Liver (tissue), 9 donors: Measurements from ENCODE around the gene SH3RF3. TPM values are rescaled to one million over a fixed set of nuclear protein-coding genes. Genes with fewer than 3 reads are reported as not detected.

Source experiments
- DNase-seq: peaks from one replicate; pipeline ENCODE4 v3.0.0-alpha.2; 2017; ENCODE audit warnings: low spot score
- H3K27ac ChIP-seq, 2 donors: one replicate each; pipeline ENCODE4 v1.7.0; 2013; ENCODE audit warnings: inconsistent platforms in 2 of 2, low read length in 2 of 2, control low read depth in 1 of 2, low read depth in 1 of 2, mild to moderate bottlenecking in 1 of 2
- H3K27me3 ChIP-seq, 4 donors: one replicate each; pipeline versions ENCODE4 v1.6.1 to v1.7.0; 2013; ENCODE audit warnings: low read length in 3 of 4, inconsistent platforms in 1 of 4, mild to moderate bottlenecking in 1 of 4, moderate library complexity in 1 of 4; ENCODE audit not compliant: control insufficient read depth in 4 of 4, insufficient read depth in 4 of 4
- H3K36me3 ChIP-seq, 4 donors: one replicate each; pipeline versions ENCODE4 v1.6.1 to v1.7.0; 2013; ENCODE audit warnings: low read length in 3 of 4, mild to moderate bottlenecking in 3 of 4, low read depth in 1 of 4, moderate library complexity in 1 of 4; ENCODE audit not compliant: control insufficient read depth in 4 of 4, insufficient read depth in 3 of 4
- H3K4me1 ChIP-seq, 4 donors: one replicate each; pipeline versions ENCODE4 v1.6.1 to v1.7.0; 2013; ENCODE audit warnings: low read length in 3 of 4, mild to moderate bottlenecking in 3 of 4, moderate library complexity in 1 of 4; ENCODE audit not compliant: control insufficient read depth in 4 of 4, insufficient read depth in 4 of 4
- H3K4me3 ChIP-seq, 3 donors: one replicate each; pipeline versions ENCODE4 v1.6.1 to v1.7.0; 2013; ENCODE audit warnings: low read length in 3 of 3, control low read depth in 1 of 3, low read depth in 1 of 3, mild to moderate bottlenecking in 1 of 3
- H3K9ac ChIP-seq, 2 donors: one replicate each; pipeline ENCODE4 v1.7.0; 2013; ENCODE audit warnings: low read length in 2 of 2, mild to moderate bottlenecking in 2 of 2, moderate library complexity in 2 of 2, control low read depth in 1 of 2, low read depth in 1 of 2
- H3K9me3 ChIP-seq, 4 donors: one replicate each; pipeline versions ENCODE4 v1.6.1 to v1.7.0; 2013; ENCODE audit warnings: low read length in 3 of 4; ENCODE audit not compliant: control insufficient read depth in 4 of 4
- FOXA1 ChIP-seq: IDR thresholded peaks from 2 replicates; pipeline ENCODE4 v1.6.1; 2016; ENCODE audit warnings: antibody characterized with exemption
- FOXA2 ChIP-seq: IDR thresholded peaks from 2 replicates; pipeline ENCODE4 v1.6.1; 2016; ENCODE audit warnings: antibody characterized with exemption
- GABPA ChIP-seq, 2 donors: IDR thresholded peaks in 1 of 2; conservative IDR thresholded peaks in 1 of 2; 2 replicates each; pipeline ENCODE4 v1.6.1; 2016; ENCODE audit warnings: antibody characterized with exemption in 2 of 2, mild to moderate bottlenecking in 1 of 2, moderate library complexity in 1 of 2
- HNF4A ChIP-seq, 2 donors: conservative IDR thresholded peaks; 2 replicates each; pipeline ENCODE4 v1.6.1; 2016; ENCODE audit warnings: antibody characterized with exemption in 2 of 2, mild to moderate bottlenecking in 2 of 2
- HNF4G ChIP-seq: IDR thresholded peaks from 2 replicates; pipeline ENCODE4 v1.6.1; 2016; ENCODE audit warnings: antibody characterized with exemption
- JUND ChIP-seq, 2 donors: IDR thresholded peaks; 2 replicates each; pipeline ENCODE4 v1.6.1; 2016; ENCODE audit warnings: antibody characterized with exemption in 2 of 2
- NR2F2 ChIP-seq: IDR thresholded peaks from 2 replicates; pipeline ENCODE4 v1.6.1; 2016; ENCODE audit warnings: antibody characterized with exemption
- RAD21 ChIP-seq, 2 donors: IDR thresholded peaks; 2 replicates each; pipeline ENCODE4 v1.6.1; 2016; ENCODE audit warnings: antibody characterized with exemption in 2 of 2, mild to moderate bottlenecking in 2 of 2
- RXRA ChIP-seq, 2 donors: IDR thresholded peaks; 2 replicates each; pipeline ENCODE4 v1.6.1; 2017 to 2018; ENCODE audit warnings: antibody characterized with exemption in 2 of 2, mild to moderate bottlenecking in 1 of 2
- SP1 ChIP-seq: IDR thresholded peaks from 2 replicates; pipeline ENCODE4 v1.6.1; 2018; ENCODE audit warnings: antibody characterized with exemption, mild to moderate bottlenecking
- TAF1 ChIP-seq: conservative IDR thresholded peaks from 2 replicates; pipeline ENCODE4 v1.6.1; 2016; ENCODE audit warnings: antibody characterized with exemption, mild to moderate bottlenecking
- YY1 ChIP-seq: IDR thresholded peaks from 2 replicates; pipeline ENCODE4 v1.6.1; 2016; ENCODE audit warnings: antibody characterized with exemption, mild to moderate bottlenecking
- WGBS: extraction: QIAGEN DNeasy Blood & Tissue Kit; methylation state at CpG from one replicate; pipeline ENCODE4 v1.1.7; 2013; 5-methylcytosine and 5-hydroxymethylcytosine counted together
- polyA plus RNA-seq, 2 donors: library from polyadenylated mRNA; stranded (reverse) in 1 of 2; unstranded in 1 of 2; fragments of 200-250 nt in 1 of 2; fragments of >200 nt in 1 of 2; fragmentation: Nextera tagmentation in 1 of 2; extraction: Ambion mirVana in 1 of 2; gene quantifications; one replicate each; pipeline versions ENCODE4 v1.2.1 to v1.2.3, GENCODE V29; 2013 to 2015
- total RNA-seq, 2 donors: library from RNA; depleted of rRNA; stranded (reverse); fragments of >200 nt; gene quantifications; one replicate each; pipeline ENCODE4 v1.2.3, GENCODE V29; 2014
- TF ChIP-seq, protein P1 (sequence below): IDR thresholded peaks from 2 replicates; pipeline ENCODE4 v1.6.1; 2016; ENCODE audit warnings: antibody characterized with exemption, mild to moderate bottlenecking
- TF ChIP-seq, protein P2 (sequence below): IDR thresholded peaks from 2 replicates; pipeline ENCODE4 v1.6.1; 2016; ENCODE audit warnings: antibody characterized with exemption
- TF ChIP-seq, protein P3 (sequence below): IDR thresholded peaks from 2 replicates; pipeline ENCODE4 v1.6.1; 2016; ENCODE audit warnings: antibody characterized with exemption
- TF ChIP-seq, protein P4 (sequence below): IDR thresholded peaks from 2 replicates; pipeline ENCODE4 v1.6.1; 2016; ENCODE audit warnings: antibody characterized with exemption
- TF ChIP-seq, protein P5 (sequence below): fragments of 150-350 bp; IDR thresholded peaks from 2 replicates; pipeline ENCODE4 v1.5.1; 2017; ENCODE audit warnings: improper control_type of control experiment, low read depth, low read length; ENCODE audit not compliant: missing input control
- donor health status: healthy.
- donor health status: healthy.
- donor health status: healthy.
- donor health status: healthy.
- donor health status: healthy.

The SH3RF3 gene
- total and polyA plus RNA-seq, 4 donors, result 0.11 to 1.0 (median 0.54) TPM

DNA sequence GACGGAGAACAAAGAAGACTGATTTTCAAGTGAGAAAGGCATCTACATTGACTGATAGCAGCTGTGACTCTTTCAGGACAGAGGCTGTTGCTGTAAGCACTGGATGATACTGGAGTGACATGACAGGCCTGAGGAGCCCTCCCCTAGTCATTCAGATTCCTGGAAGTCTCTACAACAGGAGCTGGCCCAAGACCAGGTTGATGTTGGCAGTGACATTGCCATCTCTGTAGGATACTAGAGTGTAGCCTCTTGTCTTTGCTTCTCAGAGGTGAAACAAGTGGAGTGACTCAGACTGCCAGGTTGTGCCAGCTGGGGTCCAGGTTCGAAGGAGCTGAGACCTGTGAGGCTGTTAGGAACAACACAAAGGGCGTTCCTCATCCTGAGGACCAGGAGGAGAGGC lies 44.7 kb upstream of the SH3RF3 start:
- Histone ChIP-seq H3K4me1 (no peaks in the 10 kb centered on the region), H3K9ac (no peak overlapping the region), H3K27me3 (no peaks in the 10 kb centered on the region), H3K4me3 (no peak overlapping the region), H3K27ac (no peak overlapping the region), H3K36me3 (no peaks in the 10 kb centered on the region), H3K9me3 (no peaks in the 10 kb centered on the region)
- TF ChIP-seq, protein P1, sequence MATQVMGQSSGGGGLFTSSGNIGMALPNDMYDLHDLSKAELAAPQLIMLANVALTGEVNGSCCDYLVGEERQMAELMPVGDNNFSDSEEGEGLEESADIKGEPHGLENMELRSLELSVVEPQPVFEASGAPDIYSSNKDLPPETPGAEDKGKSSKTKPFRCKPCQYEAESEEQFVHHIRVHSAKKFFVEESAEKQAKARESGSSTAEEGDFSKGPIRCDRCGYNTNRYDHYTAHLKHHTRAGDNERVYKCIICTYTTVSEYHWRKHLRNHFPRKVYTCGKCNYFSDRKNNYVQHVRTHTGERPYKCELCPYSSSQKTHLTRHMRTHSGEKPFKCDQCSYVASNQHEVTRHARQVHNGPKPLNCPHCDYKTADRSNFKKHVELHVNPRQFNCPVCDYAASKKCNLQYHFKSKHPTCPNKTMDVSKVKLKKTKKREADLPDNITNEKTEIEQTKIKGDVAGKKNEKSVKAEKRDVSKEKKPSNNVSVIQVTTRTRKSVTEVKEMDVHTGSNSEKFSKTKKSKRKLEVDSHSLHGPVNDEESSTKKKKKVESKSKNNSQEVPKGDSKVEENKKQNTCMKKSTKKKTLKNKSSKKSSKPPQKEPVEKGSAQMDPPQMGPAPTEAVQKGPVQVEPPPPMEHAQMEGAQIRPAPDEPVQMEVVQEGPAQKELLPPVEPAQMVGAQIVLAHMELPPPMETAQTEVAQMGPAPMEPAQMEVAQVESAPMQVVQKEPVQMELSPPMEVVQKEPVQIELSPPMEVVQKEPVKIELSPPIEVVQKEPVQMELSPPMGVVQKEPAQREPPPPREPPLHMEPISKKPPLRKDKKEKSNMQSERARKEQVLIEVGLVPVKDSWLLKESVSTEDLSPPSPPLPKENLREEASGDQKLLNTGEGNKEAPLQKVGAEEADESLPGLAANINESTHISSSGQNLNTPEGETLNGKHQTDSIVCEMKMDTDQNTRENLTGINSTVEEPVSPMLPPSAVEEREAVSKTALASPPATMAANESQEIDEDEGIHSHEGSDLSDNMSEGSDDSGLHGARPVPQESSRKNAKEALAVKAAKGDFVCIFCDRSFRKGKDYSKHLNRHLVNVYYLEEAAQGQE, result no peak
- TF ChIP-seq HNF4G (no peak), SP1 (no peak), HNF4A (conservative IDR thresholded peaks at IDR 0.05) (no peak), TAF1 (no peak), NR2F2 (no peak), RAD21 (IDR thresholded peaks at IDR 0.05) (no peak), JUND (IDR thresholded peaks at IDR 0.05) (no peak), YY1 (no peak), FOXA2 (no peak)
- TF ChIP-seq, protein P2, sequence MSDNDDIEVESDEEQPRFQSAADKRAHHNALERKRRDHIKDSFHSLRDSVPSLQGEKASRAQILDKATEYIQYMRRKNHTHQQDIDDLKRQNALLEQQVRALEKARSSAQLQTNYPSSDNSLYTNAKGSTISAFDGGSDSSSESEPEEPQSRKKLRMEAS, result no peak
- TF ChIP-seq, protein P3, sequence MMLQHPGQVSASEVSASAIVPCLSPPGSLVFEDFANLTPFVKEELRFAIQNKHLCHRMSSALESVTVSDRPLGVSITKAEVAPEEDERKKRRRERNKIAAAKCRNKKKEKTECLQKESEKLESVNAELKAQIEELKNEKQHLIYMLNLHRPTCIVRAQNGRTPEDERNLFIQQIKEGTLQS, result no peak
- TF ChIP-seq, protein P4, sequence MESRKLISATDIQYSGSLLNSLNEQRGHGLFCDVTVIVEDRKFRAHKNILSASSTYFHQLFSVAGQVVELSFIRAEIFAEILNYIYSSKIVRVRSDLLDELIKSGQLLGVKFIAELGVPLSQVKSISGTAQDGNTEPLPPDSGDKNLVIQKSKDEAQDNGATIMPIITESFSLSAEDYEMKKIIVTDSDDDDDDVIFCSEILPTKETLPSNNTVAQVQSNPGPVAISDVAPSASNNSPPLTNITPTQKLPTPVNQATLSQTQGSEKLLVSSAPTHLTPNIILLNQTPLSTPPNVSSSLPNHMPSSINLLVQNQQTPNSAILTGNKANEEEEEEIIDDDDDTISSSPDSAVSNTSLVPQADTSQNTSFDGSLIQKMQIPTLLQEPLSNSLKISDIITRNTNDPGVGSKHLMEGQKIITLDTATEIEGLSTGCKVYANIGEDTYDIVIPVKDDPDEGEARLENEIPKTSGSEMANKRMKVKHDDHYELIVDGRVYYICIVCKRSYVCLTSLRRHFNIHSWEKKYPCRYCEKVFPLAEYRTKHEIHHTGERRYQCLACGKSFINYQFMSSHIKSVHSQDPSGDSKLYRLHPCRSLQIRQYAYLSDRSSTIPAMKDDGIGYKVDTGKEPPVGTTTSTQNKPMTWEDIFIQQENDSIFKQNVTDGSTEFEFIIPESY, result no peak
- WGBS, result 96% methylated on average over 3 of the region's 3 CpGs
- DNase-seq, result no peak

DNA sequence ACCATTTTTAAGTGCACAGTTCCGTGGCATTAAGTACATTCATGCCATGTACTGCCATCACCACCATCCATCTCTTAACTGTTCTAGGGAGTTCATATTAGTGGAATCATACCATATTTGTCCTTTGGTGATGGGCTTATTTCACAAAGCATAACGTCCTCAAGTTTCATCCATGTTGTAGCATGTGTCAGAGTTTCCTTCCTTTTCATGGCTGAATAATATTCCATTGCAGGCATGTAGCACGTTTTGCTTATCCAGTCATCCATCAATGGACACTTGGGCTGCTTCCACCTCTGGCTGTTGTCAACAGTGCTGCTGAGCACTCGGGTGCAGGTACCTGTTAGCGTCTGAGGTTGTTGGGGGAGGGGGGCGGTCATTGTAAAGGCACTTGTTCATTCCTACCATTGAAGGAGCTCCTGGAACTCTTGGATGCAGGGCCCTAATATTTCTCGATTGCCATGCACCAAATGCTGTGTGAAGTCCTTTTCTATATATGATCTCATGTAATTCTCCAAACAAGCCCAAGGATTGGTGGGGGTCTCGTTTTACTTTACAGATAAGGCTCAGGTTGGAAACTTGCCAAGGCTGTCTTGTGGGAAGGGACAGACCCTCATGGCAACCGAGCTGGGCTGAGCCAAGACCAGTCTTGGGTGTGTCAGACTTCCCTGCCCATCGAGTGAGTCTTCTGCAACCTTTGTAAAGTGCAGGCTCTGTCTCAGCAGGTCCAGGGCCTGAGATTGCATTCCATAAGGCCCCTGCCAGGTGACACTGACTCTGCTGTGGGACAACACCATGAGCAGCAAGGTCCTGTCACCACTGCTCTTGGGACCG lies 42.9 kb upstream of the SH3RF3 start:
- 89% methylated on average over 11 of the region's 11 CpGs for WGBS
- no peaks in the 10 kb centered on the region for H3K9me3 ChIP-seq
- no peak overlapping the region for H3K4me3 ChIP-seq
- H3K36me3 ChIP-seq, result no peaks in the 10 kb centered on the region
- H3K4me1 ChIP-seq, result no peaks in the 10 kb centered on the region
- no peak overlapping the region for H3K9ac ChIP-seq
- no peaks in the 10 kb centered on the region for H3K27me3 ChIP-seq
- no peak overlapping the region for H3K27ac ChIP-seq
- TF ChIP-seq YY1 (no peak), FOXA1 (no peak), HNF4A (conservative IDR thresholded peaks at IDR 0.05) (no peak), NR2F2 (no peak), GABPA (IDR thresholded peaks at IDR 0.05 in 1 of 2, conservative IDR thresholded peaks at IDR 0.05 in 1 of 2) (no peak), RAD21 (IDR thresholded peaks at IDR 0.05) (no peak), RXRA (IDR thresholded peaks at IDR 0.05) (no peak), SP1 (no peak)
- TF ChIP-seq, protein P5, sequence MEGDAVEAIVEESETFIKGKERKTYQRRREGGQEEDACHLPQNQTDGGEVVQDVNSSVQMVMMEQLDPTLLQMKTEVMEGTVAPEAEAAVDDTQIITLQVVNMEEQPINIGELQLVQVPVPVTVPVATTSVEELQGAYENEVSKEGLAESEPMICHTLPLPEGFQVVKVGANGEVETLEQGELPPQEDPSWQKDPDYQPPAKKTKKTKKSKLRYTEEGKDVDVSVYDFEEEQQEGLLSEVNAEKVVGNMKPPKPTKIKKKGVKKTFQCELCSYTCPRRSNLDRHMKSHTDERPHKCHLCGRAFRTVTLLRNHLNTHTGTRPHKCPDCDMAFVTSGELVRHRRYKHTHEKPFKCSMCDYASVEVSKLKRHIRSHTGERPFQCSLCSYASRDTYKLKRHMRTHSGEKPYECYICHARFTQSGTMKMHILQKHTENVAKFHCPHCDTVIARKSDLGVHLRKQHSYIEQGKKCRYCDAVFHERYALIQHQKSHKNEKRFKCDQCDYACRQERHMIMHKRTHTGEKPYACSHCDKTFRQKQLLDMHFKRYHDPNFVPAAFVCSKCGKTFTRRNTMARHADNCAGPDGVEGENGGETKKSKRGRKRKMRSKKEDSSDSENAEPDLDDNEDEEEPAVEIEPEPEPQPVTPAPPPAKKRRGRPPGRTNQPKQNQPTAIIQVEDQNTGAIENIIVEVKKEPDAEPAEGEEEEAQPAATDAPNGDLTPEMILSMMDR, result no peak
- TF ChIP-seq, protein P1, result no peak
- no peak for DNase-seq
